Measurements from ENCODE around the gene OR8I2. TPM values are rescaled to one million over a fixed set of nuclear protein-coding genes. Genes with fewer than 3 reads are reported as not detected.
"Not testable (repeated sequence)": the region's sequence is repeated elsewhere in the genome, so short reads cannot be mapped to it uniquely, and the experiment has no call there.

The OR8I2 gene
- total and polyA plus RNA-seq, 2 experiments from 2014 or later = not detected

- no peak for DNase-seq (ENCODE audit: low spot score)
- Histone ChIP-seq H3K4me1 (ENCODE audit: insufficient read depth) (no peaks in the 10 kb centered on the region), H3K9me2 (replicated peaks; ENCODE audit: insufficient read depth) (no peaks in the 10 kb centered on the region), H3K9me3 (ENCODE audit: low read depth) (no peaks in the 10 kb centered on the region), H3K27me3 (no peaks in the 10 kb centered on the region), H3K27ac (no peak within 1 kb of the TSS), H4K20me1 (ENCODE audit: insufficient read depth, poor library complexity, severe bottlenecking) (no peaks in the 10 kb centered on the region), H3K79me2 (no peaks in the 10 kb centered on the region), H3K36me3 (replicated peaks; ENCODE audit: insufficient read depth, low read depth) (no peaks in the 10 kb centered on the region), H2AFZ (no peak within 1 kb of the TSS), H3K4me3 (no peak within 1 kb of the TSS), H3K4me2 (no peak within 1 kb of the TSS)
- TF ChIP-seq EZH2 (IDR thresholded peaks at IDR 0.05; ENCODE audit: borderline replicate concordance) (no peak), EZH2phosphoT487 (IDR thresholded peaks at IDR 0.05; ENCODE audit: low read depth, severe bottlenecking, unreplicated experiment) (no peak), CTCF (IDR thresholded peaks at IDR 0.05; ENCODE audit: poor library complexity) (no peak)
These were observed 10.2 kb downstream of the OR8I2 start, which contains the start of gene OR8H2 for GRCh38 chr11:56103210-56103737. Gene OR8H2, plus strand, starts transcription at chr11:56103687. Its CDS starts 1,356 bp downstream, at chr11:56105043.

- Histone ChIP-seq H2AFZ (no peak within 1 kb of the TSS), H3K4me1 (ENCODE audit: insufficient read depth) (no peaks in the 10 kb centered on the region), H3K79me2 (no peaks in the 10 kb centered on the region), H3K27ac (no peak within 1 kb of the TSS), H3K27me3 (no peaks in the 10 kb centered on the region), H4K20me1 (ENCODE audit: insufficient read depth, poor library complexity, severe bottlenecking) (no peaks in the 10 kb centered on the region), H3K9me2 (replicated peaks; ENCODE audit: insufficient read depth) (no peaks in the 10 kb centered on the region), H3K4me3 (no peak within 1 kb of the TSS), H3K4me2 (no peak within 1 kb of the TSS), H3K36me3 (replicated peaks; ENCODE audit: insufficient read depth, low read depth) (no peaks in the 10 kb centered on the region), H3K9me3 (ENCODE audit: low read depth) (no peaks in the 10 kb centered on the region)
- no peak for TF ChIP-seq EZH2 (IDR thresholded peaks at IDR 0.05; ENCODE audit: borderline replicate concordance)
- no peak for TF ChIP-seq EZH2phosphoT487 (IDR thresholded peaks at IDR 0.05; ENCODE audit: low read depth, severe bottlenecking, unreplicated experiment)
- no peak for TF ChIP-seq CTCF (IDR thresholded peaks at IDR 0.05; ENCODE audit: poor library complexity)
- no peak for DNase-seq (ENCODE audit: low spot score)
- WGBS (ENCODE audit: low lambda C conversion rate, missing lambda C conversion rate) = 83% methylated on average over 6 of the region's 6 CpGs
These were observed 29.0 kb downstream of the OR8I2 start, which contains the start of gene OR8H3 for GRCh38 chr11:56122073-56122472. Gene OR8H3, plus strand, starts transcription at chr11:56122373. Its CDS starts 0 bp downstream, at chr11:56122373.

GRCh38 chr11:56140151-56140661, 47.1 kb downstream of the OR8I2 start, which contains the start of gene OR8J3:
Gene OR8J3, minus strand, starts transcription at chr11:56140201. Its CDS starts 2,483 bp downstream, at chr11:56137718.
- H3K79me2 ChIP-seq = no peaks in the 10 kb centered on the region
- no peaks in the 10 kb centered on the region for H3K9me3 ChIP-seq (ENCODE audit: low read depth)
- no peaks in the 10 kb centered on the region for H3K27me3 ChIP-seq
- no peak within 1 kb of the TSS for H3K4me2 ChIP-seq
- H4K20me1 ChIP-seq (ENCODE audit: insufficient read depth, poor library complexity, severe bottlenecking) = no peaks in the 10 kb centered on the region
- no peak within 1 kb of the TSS for H3K27ac ChIP-seq
- no peak within 1 kb of the TSS for H3K4me3 ChIP-seq
- H3K9me2 ChIP-seq (replicated peaks; ENCODE audit: insufficient read depth) = no peaks in the 10 kb centered on the region
- H3K4me1 ChIP-seq (ENCODE audit: insufficient read depth) = no peaks in the 10 kb centered on the region
- no peak for DNase-seq (ENCODE audit: low spot score)
- no peak within 1 kb of the TSS for H2AFZ ChIP-seq
- TF ChIP-seq CTCF (IDR thresholded peaks at IDR 0.05; ENCODE audit: poor library complexity) (no peak), EZH2 (IDR thresholded peaks at IDR 0.05; ENCODE audit: borderline replicate concordance) (no peak), EZH2phosphoT487 (IDR thresholded peaks at IDR 0.05; ENCODE audit: low read depth, severe bottlenecking, unreplicated experiment) (no peak)
- H3K36me3 ChIP-seq (replicated peaks; ENCODE audit: insufficient read depth, low read depth) = no peaks in the 10 kb centered on the region

GRCh38 chr11:56143681-56144080, 50.6 kb downstream of the OR8I2 start:
- not testable (repeated sequence) for H3K79me2 ChIP-seq; H3K9me2 ChIP-seq (replicated peaks; ENCODE audit: insufficient read depth); H3K4me1 ChIP-seq (ENCODE audit: insufficient read depth); H3K9me3 ChIP-seq (ENCODE audit: low read depth); H3K4me3 ChIP-seq; H3K27ac ChIP-seq; H3K4me2 ChIP-seq; H3K36me3 ChIP-seq (replicated peaks; ENCODE audit: insufficient read depth, low read depth); H2AFZ ChIP-seq; H3K27me3 ChIP-seq; DNase-seq (ENCODE audit: low spot score); H4K20me1 ChIP-seq (ENCODE audit: insufficient read depth, poor library complexity, severe bottlenecking)
- WGBS (ENCODE audit: low lambda C conversion rate, missing lambda C conversion rate) = 92% methylated on average over 6 of the region's 30 CpGs

Small RNA genes within 50 kb of the gene (small RNA-seq; reads per million reads assigned to genes)
- not detected for gene OR8I4P

Other genes with a start within 250 kb of the OR8I2 start
- gene TRIM51, start 210.0 kb upstream of the OR8I2 start, total RNA-seq = not detected in 2 replicates
- not detected in 2 replicates for gene TRIM51, start 210.0 kb upstream of the OR8I2 start, polyA plus RNA-seq
- not detected in 2 replicates for gene OR5W2, start 178.7 kb upstream of the OR8I2 start, total RNA-seq
- not detected in 2 replicates for gene OR5W2, start 178.7 kb upstream of the OR8I2 start, polyA plus RNA-seq
- not detected in 2 replicates for gene OR5I1, start 156.9 kb upstream of the OR8I2 start, total RNA-seq
- gene OR5I1, start 156.9 kb upstream of the OR8I2 start, polyA plus RNA-seq = not detected in 2 replicates
- gene OR10AG1, start 123.4 kb upstream of the OR8I2 start, total RNA-seq = not detected in 2 replicates
- not detected in 2 replicates for gene OR10AG1, start 123.4 kb upstream of the OR8I2 start, polyA plus RNA-seq
- gene OR5F1, start 98.7 kb upstream of the OR8I2 start, total RNA-seq = not detected in 2 replicates
- not detected in 2 replicates for gene OR5F1, start 98.7 kb upstream of the OR8I2 start, polyA plus RNA-seq
- not detected in 2 replicates for gene OR5AS1, start 65.7 kb upstream of the OR8I2 start, total RNA-seq
- gene OR5AS1, start 65.7 kb upstream of the OR8I2 start, polyA plus RNA-seq = not detected in 2 replicates
- gene OR8H2, start 10.4 kb downstream of the OR8I2 start, total RNA-seq = not detected in 2 replicates
- gene OR8H2, start 10.4 kb downstream of the OR8I2 start, polyA plus RNA-seq = not detected in 2 replicates
- not detected in 2 replicates for gene OR8H3, start 29.1 kb downstream of the OR8I2 start, total RNA-seq
- gene OR8H3, start 29.1 kb downstream of the OR8I2 start, polyA plus RNA-seq = not detected in 2 replicates
- gene OR8J3, start 46.9 kb downstream of the OR8I2 start, total RNA-seq = not detected in 2 replicates
- not detected in 2 replicates for gene OR8J3, start 46.9 kb downstream of the OR8I2 start, polyA plus RNA-seq
- not detected in 2 replicates for gene OR8K5, start 67.0 kb downstream of the OR8I2 start, total RNA-seq
- not detected in 2 replicates for gene OR8K5, start 67.0 kb downstream of the OR8I2 start, polyA plus RNA-seq
- gene OR5J2, start 83.3 kb downstream of the OR8I2 start, total RNA-seq = not detected in 2 replicates
- gene OR5J2, start 83.3 kb downstream of the OR8I2 start, polyA plus RNA-seq = not detected in 2 replicates
- not detected in 2 replicates for gene OR5T2, start 140.9 kb downstream of the OR8I2 start, total RNA-seq
- gene OR5T2, start 140.9 kb downstream of the OR8I2 start, polyA plus RNA-seq = not detected in 2 replicates
- not detected in 2 replicates for gene OR5T3, start 158.9 kb downstream of the OR8I2 start, total RNA-seq
- gene OR5T3, start 158.9 kb downstream of the OR8I2 start, polyA plus RNA-seq = not detected in 2 replicates
- gene OR5T1, start 180.8 kb downstream of the OR8I2 start, total RNA-seq = not detected in 2 replicates
- gene OR5T1, start 180.8 kb downstream of the OR8I2 start, polyA plus RNA-seq = not detected in 2 replicates
- gene OR8H1, start 198.9 kb downstream of the OR8I2 start, total RNA-seq = not detected in 2 replicates
- gene OR8H1, start 198.9 kb downstream of the OR8I2 start, polyA plus RNA-seq = not detected in 2 replicates
- gene OR8K3, start 221.8 kb downstream of the OR8I2 start, total RNA-seq = not detected in 2 replicates
- gene OR8K3, start 221.8 kb downstream of the OR8I2 start, polyA plus RNA-seq = not detected in 2 replicates